ENCODE measurements around the gene ICAM3. TPM values are rescaled to one million over a fixed set of nuclear protein-coding genes. Genes with fewer than 3 reads are reported as not detected.
"Not testable (repeated sequence)": the region's sequence is repeated elsewhere in the genome, so short reads cannot be mapped to it uniquely, and the experiment has no call there.

ICAM3 gene
- total and polyA plus RNA-seq, 2 experiments from 2014 or later: 5.2 to 16.8 TPM

DNA sequence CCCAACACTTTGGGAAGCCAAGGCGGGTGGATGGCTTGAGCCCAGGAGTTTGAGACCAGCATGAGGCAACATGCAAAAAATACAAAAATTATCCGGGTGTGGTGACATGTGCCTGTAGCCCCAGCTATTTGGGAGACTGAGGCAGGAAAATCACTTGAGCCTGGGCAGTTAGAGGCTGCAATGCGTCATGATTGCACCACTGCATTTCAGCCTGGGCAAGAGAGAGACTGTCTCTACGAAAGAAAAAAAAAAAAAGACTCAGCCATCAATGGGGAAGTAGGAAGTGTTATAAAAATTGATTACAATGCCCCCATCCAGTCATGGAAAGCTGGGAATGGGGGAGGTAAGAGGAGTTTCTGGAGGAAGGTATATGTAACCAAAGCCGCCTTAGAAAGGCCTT lies 35.5 kb upstream of the ICAM3 start:
- 95% methylated on average over 5 of the region's 5 CpGs for WGBS (ENCODE audit: low lambda C conversion rate, missing lambda C conversion rate)
- Histone ChIP-seq H3K27me3 (no peaks in the 10 kb centered on the region), H3K9me2 (replicated peaks; ENCODE audit: insufficient read depth) (no peaks in the 10 kb centered on the region), H3K4me3 (no peak overlapping the region), H3K9me3 (ENCODE audit: low read depth) (no peaks in the 10 kb centered on the region), H4K20me1 (ENCODE audit: insufficient read depth, poor library complexity, severe bottlenecking) (no peaks in the 10 kb centered on the region), H3K4me1 (ENCODE audit: insufficient read depth) (no peaks in the 10 kb centered on the region), H3K4me2 (no peak overlapping the region), H3K27ac (no peak overlapping the region), H3K36me3 (replicated peaks; ENCODE audit: insufficient read depth, low read depth) (no peaks in the 10 kb centered on the region), H3K79me2 (peaks cover 11% of the 10 kb centered on the region), H2AFZ (no peak overlapping the region)
- no peak for TF ChIP-seq EZH2 (IDR thresholded peaks at IDR 0.05; ENCODE audit: borderline replicate concordance)
- TF ChIP-seq, protein P1, sequence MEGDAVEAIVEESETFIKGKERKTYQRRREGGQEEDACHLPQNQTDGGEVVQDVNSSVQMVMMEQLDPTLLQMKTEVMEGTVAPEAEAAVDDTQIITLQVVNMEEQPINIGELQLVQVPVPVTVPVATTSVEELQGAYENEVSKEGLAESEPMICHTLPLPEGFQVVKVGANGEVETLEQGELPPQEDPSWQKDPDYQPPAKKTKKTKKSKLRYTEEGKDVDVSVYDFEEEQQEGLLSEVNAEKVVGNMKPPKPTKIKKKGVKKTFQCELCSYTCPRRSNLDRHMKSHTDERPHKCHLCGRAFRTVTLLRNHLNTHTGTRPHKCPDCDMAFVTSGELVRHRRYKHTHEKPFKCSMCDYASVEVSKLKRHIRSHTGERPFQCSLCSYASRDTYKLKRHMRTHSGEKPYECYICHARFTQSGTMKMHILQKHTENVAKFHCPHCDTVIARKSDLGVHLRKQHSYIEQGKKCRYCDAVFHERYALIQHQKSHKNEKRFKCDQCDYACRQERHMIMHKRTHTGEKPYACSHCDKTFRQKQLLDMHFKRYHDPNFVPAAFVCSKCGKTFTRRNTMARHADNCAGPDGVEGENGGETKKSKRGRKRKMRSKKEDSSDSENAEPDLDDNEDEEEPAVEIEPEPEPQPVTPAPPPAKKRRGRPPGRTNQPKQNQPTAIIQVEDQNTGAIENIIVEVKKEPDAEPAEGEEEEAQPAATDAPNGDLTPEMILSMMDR (IDR thresholded peaks at IDR 0.05; ENCODE audit: poor library complexity): no peak
- TF ChIP-seq EZH2phosphoT487 (IDR thresholded peaks at IDR 0.05; ENCODE audit: low read depth, severe bottlenecking, unreplicated experiment): no peak
- DNase-seq (ENCODE audit: low spot score): no peak

DNA sequence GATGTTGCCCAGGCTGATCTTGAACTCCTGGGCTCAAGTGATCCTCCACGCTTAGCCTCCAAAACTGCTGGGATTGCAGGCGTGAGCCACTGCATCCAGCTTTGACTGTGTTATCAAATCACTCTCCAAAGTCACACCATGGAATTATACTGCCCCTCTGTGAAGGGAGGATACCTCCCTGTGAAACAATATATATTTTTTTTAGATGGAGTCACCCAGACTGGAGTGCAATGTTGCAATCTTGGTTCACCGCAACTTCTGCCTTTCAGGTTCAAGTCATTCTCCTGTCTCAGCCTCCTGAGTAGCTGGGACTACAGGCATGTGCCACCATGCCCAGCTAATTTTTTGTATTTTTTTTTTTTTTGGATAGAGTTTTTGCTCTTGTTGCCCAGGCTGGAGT lies 33.3 kb upstream of the ICAM3 start:
- Histone ChIP-seq H3K4me2 (no peak overlapping the region), H2AFZ (no peak overlapping the region), H3K27me3 (no peaks in the 10 kb centered on the region), H3K27ac (no peak overlapping the region), H3K9me2 (replicated peaks; ENCODE audit: insufficient read depth) (no peaks in the 10 kb centered on the region), H3K36me3 (replicated peaks; ENCODE audit: insufficient read depth, low read depth) (no peaks in the 10 kb centered on the region), H3K79me2 (no peaks in the 10 kb centered on the region), H3K4me1 (ENCODE audit: insufficient read depth) (no peaks in the 10 kb centered on the region), H3K9me3 (ENCODE audit: low read depth) (no peaks in the 10 kb centered on the region), H3K4me3 (no peak overlapping the region), H4K20me1 (ENCODE audit: insufficient read depth, poor library complexity, severe bottlenecking) (no peaks in the 10 kb centered on the region)
- no peak for TF ChIP-seq EZH2 (IDR thresholded peaks at IDR 0.05; ENCODE audit: borderline replicate concordance)
- TF ChIP-seq EZH2phosphoT487 (IDR thresholded peaks at IDR 0.05; ENCODE audit: low read depth, severe bottlenecking, unreplicated experiment): no peak
- TF ChIP-seq, protein P1 (IDR thresholded peaks at IDR 0.05; ENCODE audit: poor library complexity): no peak
- WGBS (ENCODE audit: low lambda C conversion rate, missing lambda C conversion rate): 93% methylated on average over 3 of the region's 3 CpGs
- no peak for DNase-seq (ENCODE audit: low spot score)

DNA sequence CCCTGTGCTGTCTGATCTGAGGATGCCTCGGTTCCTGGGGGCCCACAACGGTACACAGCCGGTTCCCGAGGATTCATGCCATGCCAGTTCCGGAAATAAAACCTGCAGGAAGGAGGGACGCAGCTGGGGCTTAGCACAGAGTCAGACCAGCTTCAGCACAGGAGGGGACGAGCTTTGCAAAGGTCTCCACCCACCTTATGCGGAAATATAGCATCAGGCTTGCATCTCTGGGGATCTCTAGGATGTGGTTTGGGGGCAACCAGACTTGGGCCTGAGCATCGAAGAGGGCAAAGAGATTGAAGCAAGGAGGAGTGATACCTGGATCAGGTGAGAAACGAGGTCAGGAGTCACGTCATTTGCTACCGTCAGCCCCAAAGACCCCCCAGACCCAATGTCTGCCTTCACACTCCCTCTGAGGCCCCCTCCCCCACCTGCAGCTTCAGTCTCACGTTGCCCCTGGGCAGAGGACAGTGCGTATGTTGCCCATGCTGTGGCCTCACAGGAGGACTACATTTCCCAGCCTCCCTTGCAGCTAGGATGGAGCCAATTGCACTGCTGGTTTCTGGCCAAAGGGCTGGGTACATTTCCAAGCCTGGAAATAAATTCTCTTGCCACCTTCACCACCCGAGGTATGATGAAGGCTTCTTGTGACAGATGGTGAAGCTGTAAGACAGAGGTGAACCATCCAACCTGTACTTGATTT lies 28.8 kb upstream of the ICAM3 start:
- H3K36me3 ChIP-seq (replicated peaks; ENCODE audit: insufficient read depth, low read depth): no peaks in the 10 kb centered on the region
- no peak overlapping the region for H2AFZ ChIP-seq

DNA sequence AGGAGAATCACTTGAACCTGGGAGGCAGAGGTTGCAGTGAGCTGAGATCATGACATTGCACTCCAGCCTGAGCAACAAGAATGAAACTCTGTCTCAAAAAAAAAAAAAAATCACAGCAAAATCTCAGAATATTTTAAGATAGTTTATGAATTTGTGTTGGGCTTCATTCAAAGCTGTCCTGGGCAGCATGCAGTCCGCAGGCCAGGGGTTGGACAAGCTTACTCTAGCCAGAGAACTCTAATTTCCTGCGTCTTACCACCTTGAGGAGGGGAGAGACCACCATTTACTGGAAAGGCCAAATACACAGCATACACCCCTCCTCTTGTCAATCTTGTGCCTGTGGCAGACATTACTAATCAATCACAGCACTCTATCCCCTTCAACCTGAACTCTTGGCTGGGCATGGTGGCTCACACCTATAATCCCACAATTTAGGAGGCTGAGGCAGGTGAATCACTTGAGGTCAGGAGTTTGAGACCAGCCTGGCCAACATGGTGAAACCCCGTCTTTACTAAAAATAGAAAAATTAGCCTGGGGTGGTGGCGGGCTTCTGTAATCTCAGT lies 27.6 kb upstream of the ICAM3 start:
- H3K4me3 ChIP-seq; H3K4me1 ChIP-seq (ENCODE audit: insufficient read depth); H4K20me1 ChIP-seq (ENCODE audit: insufficient read depth, poor library complexity, severe bottlenecking); H3K9me2 ChIP-seq (replicated peaks; ENCODE audit: insufficient read depth); H3K36me3 ChIP-seq (replicated peaks; ENCODE audit: insufficient read depth, low read depth); DNase-seq (ENCODE audit: low spot score); H3K27me3 ChIP-seq; H3K9me3 ChIP-seq (ENCODE audit: low read depth); H3K4me2 ChIP-seq; H3K27ac ChIP-seq; H2AFZ ChIP-seq; H3K79me2 ChIP-seq: not testable (repeated sequence)
- 97% methylated on average over 4 of the region's 4 CpGs for WGBS (ENCODE audit: low lambda C conversion rate, missing lambda C conversion rate)

More for the DNA sequence above, 28.8 kb upstream of the ICAM3 start:
- TF ChIP-seq EZH2phosphoT487 (IDR thresholded peaks at IDR 0.05; ENCODE audit: low read depth, severe bottlenecking, unreplicated experiment) (no peak), EZH2 (IDR thresholded peaks at IDR 0.05; ENCODE audit: borderline replicate concordance) (no peak)
- TF ChIP-seq, protein P1 (IDR thresholded peaks at IDR 0.05; ENCODE audit: poor library complexity): no peak
- H3K9me2 ChIP-seq (replicated peaks; ENCODE audit: insufficient read depth): no peaks in the 10 kb centered on the region
- WGBS (ENCODE audit: low lambda C conversion rate, missing lambda C conversion rate): 94% methylated on average over 15 of the region's 15 CpGs
- no peaks in the 10 kb centered on the region for H3K27me3 ChIP-seq
- no peak overlapping the region for H3K4me3 ChIP-seq
- no peaks in the 10 kb centered on the region for H3K79me2 ChIP-seq
- H4K20me1 ChIP-seq (ENCODE audit: insufficient read depth, poor library complexity, severe bottlenecking): no peaks in the 10 kb centered on the region
- no peaks in the 10 kb centered on the region for H3K9me3 ChIP-seq (ENCODE audit: low read depth)
- no peak overlapping the region for H3K4me2 ChIP-seq
- H3K27ac ChIP-seq: no peak overlapping the region
- no peaks in the 10 kb centered on the region for H3K4me1 ChIP-seq (ENCODE audit: insufficient read depth)
- DNase-seq (ENCODE audit: low spot score): no peak

Data from hepatocyte (in vitro differentiated cells).